T-helper 17 cell (primary cell): ENCODE measurements around the gene CETN2. TPM values are rescaled to one million over a fixed set of nuclear protein-coding genes. Genes with fewer than 3 reads are reported as not detected.
"Not testable (repeated sequence)": the region's sequence is repeated elsewhere in the genome, so short reads cannot be mapped to it uniquely, and the experiment has no call there.

Experiments
- ATAC-seq: fragments of 150-1000 bp; cut with Tn5 transposase; 2 replicates; pipeline ENCODE4 v1.10.0; 2021; ENCODE audit warnings: mild to moderate bottlenecking, moderate library complexity
- DNase-seq, 3 donors: peaks; one replicate each; pipeline versions ENCODE4 v3.0.0 to v3.0.0-alpha.2; 2020 to 2021
- H3K9me3 ChIP-seq: one replicate; pipeline ENCODE4 v1.7.0; 2013; ENCODE audit warnings: low read length, mild to moderate bottlenecking; ENCODE audit not compliant: control insufficient read depth, poor library complexity, severe bottlenecking
- H3K27ac Mint-ChIP-seq: one replicate; pipeline ENCODE4 v1.8.0; 2022; ENCODE audit warnings: mild to moderate bottlenecking, moderate library complexity, mixed read lengths
- H3K27me3 Mint-ChIP-seq: one replicate; pipeline ENCODE4 v1.8.0; 2022; ENCODE audit warnings: mixed read lengths
- H3K36me3 Mint-ChIP-seq: one replicate; pipeline ENCODE4 v1.8.0; 2022; ENCODE audit warnings: low read depth, mixed read lengths
- H3K4me1 Mint-ChIP-seq: one replicate; pipeline ENCODE4 v1.8.0; 2022; ENCODE audit warnings: mild to moderate bottlenecking, mixed read lengths
- H3K4me3 Mint-ChIP-seq: one replicate; pipeline ENCODE4 v1.8.0; 2022; ENCODE audit warnings: mild to moderate bottlenecking, moderate library complexity, mixed read lengths
- total RNA-seq, 4 donors: library from RNA in 2 of 4; stranded (reverse) in 2 of 4; gene quantifications; one replicate each; pipeline ENCODE4 v1.2.3 and lab custom pipeline; 2022 to 2026

CETN2 gene
- total RNA-seq, 2 donors from 2014 or later = 7.5 to 9.4 TPM

DNA sequence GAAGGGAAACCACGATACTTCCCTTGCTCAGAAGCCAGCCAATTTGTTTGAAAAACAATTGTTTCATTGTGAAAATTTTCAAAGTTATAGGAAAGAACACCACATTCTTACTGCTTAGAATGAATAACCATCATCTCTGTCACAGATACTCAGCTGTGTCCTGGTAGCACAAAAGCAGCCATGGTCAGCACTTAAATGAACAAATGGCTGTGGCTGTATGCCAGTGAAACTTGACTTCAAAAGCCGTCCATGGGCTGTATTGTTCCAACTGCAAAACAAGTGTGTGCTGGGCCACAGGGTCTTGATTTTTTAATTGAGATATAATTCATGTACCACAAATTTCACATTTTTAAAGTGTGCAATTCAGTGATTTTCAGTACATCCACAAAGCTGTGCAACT is 19.9 kb upstream of the CETN2 start:
- Mint-ChIP-seq H3K4me3 (no peak overlapping the region), H3K36me3 (peaks cover 8% of the 10 kb centered on the region), H3K4me1 (peaks cover 10% of the 10 kb centered on the region), H3K27me3 (no peaks in the 10 kb centered on the region), H3K27ac (no peak overlapping the region)
- DNase-seq (no peak), ATAC-seq (no peak)
- no peaks in the 10 kb centered on the region for H3K9me3 ChIP-seq

DNA sequence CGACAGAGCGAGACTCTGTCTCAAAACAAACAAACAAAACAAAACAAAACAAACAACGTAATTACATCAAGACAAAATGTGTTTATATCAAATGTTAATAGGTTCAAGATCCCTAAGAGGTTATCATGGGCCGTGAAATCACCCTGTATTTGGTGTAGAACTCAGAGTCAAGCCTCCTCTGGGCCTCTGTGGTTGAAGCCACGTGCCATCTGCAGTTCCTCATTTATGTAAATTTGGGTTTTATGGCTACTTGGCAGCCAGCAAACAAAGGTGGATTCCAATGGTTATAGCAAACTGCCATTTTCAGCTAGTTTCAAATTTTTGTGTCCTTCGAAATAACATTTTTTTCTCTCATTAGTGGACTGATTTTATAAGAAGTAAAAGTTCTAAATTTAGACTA is 16.7 kb upstream of the CETN2 start:
- H3K4me3 Mint-ChIP-seq = no peak overlapping the region
- no peak for ATAC-seq
- peaks cover 6% of the 10 kb centered on the region for H3K36me3 Mint-ChIP-seq
- H3K4me1 Mint-ChIP-seq = peaks cover 7% of the 10 kb centered on the region
- H3K9me3 ChIP-seq = no peaks in the 10 kb centered on the region
- no peak overlapping the region for H3K27ac Mint-ChIP-seq
- no peak for DNase-seq
- H3K27me3 Mint-ChIP-seq = no peaks in the 10 kb centered on the region

DNA sequence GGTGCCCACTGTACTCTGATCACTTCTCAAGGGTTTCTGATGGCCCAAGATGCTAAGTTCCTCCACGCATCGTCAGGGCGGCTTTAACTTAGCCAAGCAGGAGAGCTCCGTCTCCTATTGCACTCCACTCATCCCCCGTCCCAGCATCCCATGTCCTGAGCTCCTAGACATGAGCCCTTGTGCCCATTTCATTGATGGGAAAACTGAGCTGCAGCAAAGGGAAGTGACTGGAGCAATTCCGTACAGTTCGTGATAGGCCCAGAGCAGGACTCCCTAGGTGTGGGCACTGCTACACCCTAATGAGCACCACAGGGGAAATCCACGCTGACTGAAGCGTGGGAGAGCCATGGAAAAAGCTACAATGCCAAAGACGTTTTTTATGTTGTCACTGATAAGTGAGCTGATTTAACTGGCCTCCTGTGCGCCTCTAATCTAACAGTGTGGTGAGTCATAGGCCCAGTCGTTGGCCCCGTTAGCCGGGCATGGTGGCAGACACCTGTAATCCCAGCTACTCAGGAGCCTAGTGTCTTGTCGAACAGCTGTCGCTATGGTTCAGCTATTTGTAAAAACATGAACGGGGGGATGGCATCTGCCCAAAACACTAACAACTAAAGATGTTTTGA is 15.2 kb upstream of the CETN2 start:
- ATAC-seq (no peak), DNase-seq (no peak)
- Mint-ChIP-seq H3K4me1 (peaks cover 4% of the 10 kb centered on the region), H3K27me3 (no peaks in the 10 kb centered on the region), H3K4me3 (no peak overlapping the region), H3K36me3 (peaks cover 2% of the 10 kb centered on the region), H3K27ac (no peak overlapping the region)
- H3K9me3 ChIP-seq = no peaks in the 10 kb centered on the region

DNA sequence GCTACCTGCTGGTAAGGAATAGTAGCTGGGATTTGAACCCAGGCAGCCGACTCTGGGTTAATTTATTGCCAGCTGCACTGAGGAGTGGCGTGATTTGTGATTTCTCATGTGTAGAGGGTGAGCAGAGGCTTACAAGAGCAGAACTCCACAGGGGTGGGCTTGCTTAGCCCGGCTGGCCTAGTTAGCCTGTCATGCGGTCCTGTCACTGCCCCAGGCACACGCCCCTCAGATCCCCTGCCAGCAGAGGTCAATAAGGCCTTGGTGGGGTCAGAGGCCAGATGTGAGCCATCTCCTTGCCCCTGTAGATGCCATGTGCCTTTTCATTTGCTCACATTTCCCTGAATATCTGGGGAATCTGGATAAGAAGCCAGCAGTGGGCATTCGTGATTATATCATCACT is 13.7 kb upstream of the CETN2 start:
- no peaks in the 10 kb centered on the region for H3K9me3 ChIP-seq
- no peak for DNase-seq
- Mint-ChIP-seq H3K27ac (no peak overlapping the region), H3K27me3 (no peaks in the 10 kb centered on the region), H3K4me1 (peaks cover 8% of the 10 kb centered on the region), H3K4me3 (no peak overlapping the region), H3K36me3 (peaks cover 5% of the 10 kb centered on the region)
- ATAC-seq = no peak

DNA sequence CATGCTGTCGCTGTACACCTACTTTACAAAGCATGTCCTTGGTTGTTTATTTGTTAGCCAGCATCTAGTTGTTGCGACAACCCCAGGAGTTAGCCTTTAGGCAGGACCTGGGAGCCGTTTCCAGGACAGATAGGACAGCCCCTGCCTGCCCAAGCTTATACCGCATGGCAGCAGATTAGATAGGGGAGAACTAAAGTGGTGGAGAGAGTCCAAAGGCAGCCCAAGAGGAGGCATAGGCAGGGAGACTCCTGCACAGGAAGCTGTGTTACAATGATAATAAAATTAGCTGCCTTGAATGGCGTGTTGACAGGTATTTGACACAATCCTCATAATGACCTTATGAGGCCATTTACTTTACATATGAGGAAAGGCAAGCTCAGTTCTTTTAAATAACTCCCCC is 13.3 kb upstream of the CETN2 start:
- DNase-seq (no peak), ATAC-seq (no peak)
- H3K27me3 Mint-ChIP-seq = no peaks in the 10 kb centered on the region
- no peaks in the 10 kb centered on the region for H3K9me3 ChIP-seq
- H3K4me3 Mint-ChIP-seq = no peak overlapping the region
- no peak overlapping the region for H3K27ac Mint-ChIP-seq
- peaks cover 5% of the 10 kb centered on the region for H3K36me3 Mint-ChIP-seq
- H3K4me1 Mint-ChIP-seq = peaks cover 7% of the 10 kb centered on the region

DNA sequence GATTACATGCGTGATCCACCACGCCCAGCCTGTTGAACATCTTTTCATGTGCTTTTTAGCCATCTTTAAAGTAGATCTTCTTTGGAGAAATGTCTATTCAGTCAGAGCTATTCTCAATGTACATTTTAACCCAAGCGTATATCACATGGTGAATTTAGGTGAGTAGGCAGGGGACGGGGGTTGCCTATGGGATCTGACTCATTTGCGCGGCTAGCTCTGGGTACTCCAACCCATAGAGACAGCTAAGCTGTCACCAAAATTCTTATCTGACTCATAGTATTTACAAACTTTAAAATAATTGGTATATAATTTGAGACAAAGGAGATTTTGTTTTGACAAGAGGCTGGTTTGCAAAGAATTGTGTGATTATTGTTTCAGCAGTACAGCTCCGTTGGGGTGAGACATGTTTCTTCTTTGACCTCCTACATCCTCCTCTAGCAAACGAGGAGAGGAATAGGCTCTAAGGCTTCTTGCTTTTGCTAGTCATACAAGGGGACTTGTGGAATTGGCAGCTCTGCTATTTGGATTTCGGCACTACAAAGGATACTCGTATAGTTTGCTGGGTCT is 12.3 kb upstream of the CETN2 start:
- Mint-ChIP-seq H3K27me3 (no peaks in the 10 kb centered on the region), H3K4me1 (peaks cover 10% of the 10 kb centered on the region)

DNA sequence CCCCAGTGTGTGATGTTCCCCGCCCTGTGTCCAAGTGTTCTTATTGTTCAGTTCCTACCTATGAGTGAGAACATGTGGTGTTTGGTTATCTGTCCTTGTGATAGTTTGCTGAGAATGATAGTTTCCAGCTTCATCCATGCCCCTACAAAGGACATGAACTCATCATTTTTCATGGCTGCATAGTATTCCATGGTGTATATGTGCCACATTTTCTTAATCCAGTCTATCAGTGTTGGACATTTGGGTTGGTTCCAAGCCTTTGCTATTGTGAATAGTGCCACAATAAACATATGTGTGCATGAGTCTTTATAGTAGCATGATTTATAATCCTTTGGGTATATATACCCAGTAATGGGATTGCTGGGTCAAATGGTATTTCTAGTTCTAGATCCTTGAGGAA is 4.9 kb upstream of the CETN2 start:
- not testable (repeated sequence) for DNase-seq, H3K4me3 Mint-ChIP-seq, H3K27me3 Mint-ChIP-seq, H3K9me3 ChIP-seq, H3K27ac Mint-ChIP-seq, ATAC-seq, H3K36me3 Mint-ChIP-seq
- H3K4me1 Mint-ChIP-seq = peaks cover 21% of the 10 kb centered on the region

More for the DNA sequence above, 12.3 kb upstream of the CETN2 start:
- Mint-ChIP-seq H3K27ac (no peak overlapping the region), H3K36me3 (peaks cover 3% of the 10 kb centered on the region), H3K4me3 (no peak overlapping the region)
- ATAC-seq = no peak
- H3K9me3 ChIP-seq = no peaks in the 10 kb centered on the region
- DNase-seq = no peak

DNA sequence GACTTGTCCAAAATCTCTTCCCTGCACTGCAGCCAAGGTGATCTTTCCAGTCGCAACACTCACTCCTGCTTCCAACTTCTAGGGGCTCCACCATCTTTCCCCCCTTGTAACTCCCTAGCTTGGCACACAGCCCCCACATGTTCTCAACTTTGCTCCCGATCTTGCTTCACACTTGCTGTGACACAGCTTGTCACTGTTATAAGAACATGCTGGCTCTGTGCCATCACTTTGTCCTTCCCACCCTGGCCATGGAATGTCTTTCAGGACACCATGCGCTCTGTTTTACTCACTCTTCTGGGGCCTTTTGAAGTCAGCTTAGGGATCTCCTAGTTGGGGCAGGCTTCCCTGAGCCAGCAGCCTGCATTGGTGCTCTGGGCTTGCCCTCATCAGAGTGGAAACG is 2.8 kb upstream of the CETN2 start:
- peaks cover 15% of the 10 kb centered on the region for H3K4me1 Mint-ChIP-seq
- H3K9me3 ChIP-seq = no peaks in the 10 kb centered on the region
- peak overlapping the region; percentile 66 for H3K27ac Mint-ChIP-seq
- H3K4me3 Mint-ChIP-seq = no peak overlapping the region
- no peaks in the 10 kb centered on the region for H3K27me3 Mint-ChIP-seq
- ATAC-seq (no peak), DNase-seq (no peak)
- H3K36me3 Mint-ChIP-seq = peaks cover 2% of the 10 kb centered on the region

DNA sequence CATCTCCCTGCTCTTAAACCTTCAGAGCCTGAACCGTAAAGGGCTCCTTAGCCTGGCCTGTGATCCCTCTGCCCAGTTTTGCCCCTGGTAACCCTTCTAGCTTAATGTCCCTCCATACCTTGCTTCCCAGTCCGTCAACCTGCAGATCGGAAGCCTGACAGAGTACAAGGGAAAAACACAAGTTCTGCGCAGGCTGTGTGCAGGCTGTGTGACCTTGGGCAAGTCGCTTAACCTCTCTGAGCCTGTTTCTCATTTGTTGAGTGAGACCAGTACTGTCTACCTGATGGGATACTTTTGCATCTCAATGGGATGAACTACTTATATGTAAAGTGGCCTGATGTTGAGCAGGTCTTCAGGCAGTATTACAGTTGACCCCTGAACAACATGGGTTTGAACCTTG is 2.0 kb upstream of the CETN2 start:
- Mint-ChIP-seq H3K4me1 (peaks cover 11% of the 10 kb centered on the region), H3K4me3 (no peak overlapping the region), H3K27me3 (no peaks in the 10 kb centered on the region), H3K27ac (peak overlapping the region; percentile 95), H3K36me3 (peaks cover 2% of the 10 kb centered on the region)
- DNase-seq = no peak
- H3K9me3 ChIP-seq = no peaks in the 10 kb centered on the region
- no peak for ATAC-seq

DNA sequence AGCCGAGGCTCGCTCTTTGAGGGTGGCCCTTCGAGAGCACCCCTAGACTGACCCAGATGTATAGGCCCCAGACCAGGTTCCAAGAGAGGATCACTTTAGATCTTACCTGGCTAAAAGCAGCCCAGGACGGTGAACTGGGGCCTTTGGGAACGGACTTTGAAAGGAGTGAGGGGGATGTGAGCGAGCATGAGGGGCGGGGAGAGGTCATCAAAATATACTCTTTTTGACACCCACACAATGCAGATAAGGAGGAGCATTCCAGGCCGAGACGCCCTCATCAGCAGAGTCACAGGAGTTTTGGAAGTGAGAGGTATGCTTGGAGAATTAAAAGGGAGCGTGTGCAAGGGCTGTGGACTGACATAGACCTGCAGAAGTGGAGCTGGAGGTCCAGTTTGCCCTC is 834 bp upstream of the CETN2 start:
- peak overlapping the region; percentile 94 for H3K4me3 Mint-ChIP-seq
- H3K4me1 Mint-ChIP-seq = peaks cover 11% of the 10 kb centered on the region
- H3K27ac Mint-ChIP-seq = peak overlapping the region; percentile 95
- no peaks in the 10 kb centered on the region for H3K27me3 Mint-ChIP-seq
- no peaks in the 10 kb centered on the region for H3K9me3 ChIP-seq
- DNase-seq = no peak
- H3K36me3 Mint-ChIP-seq = peaks cover 2% of the 10 kb centered on the region
- no peak for ATAC-seq

DNA sequence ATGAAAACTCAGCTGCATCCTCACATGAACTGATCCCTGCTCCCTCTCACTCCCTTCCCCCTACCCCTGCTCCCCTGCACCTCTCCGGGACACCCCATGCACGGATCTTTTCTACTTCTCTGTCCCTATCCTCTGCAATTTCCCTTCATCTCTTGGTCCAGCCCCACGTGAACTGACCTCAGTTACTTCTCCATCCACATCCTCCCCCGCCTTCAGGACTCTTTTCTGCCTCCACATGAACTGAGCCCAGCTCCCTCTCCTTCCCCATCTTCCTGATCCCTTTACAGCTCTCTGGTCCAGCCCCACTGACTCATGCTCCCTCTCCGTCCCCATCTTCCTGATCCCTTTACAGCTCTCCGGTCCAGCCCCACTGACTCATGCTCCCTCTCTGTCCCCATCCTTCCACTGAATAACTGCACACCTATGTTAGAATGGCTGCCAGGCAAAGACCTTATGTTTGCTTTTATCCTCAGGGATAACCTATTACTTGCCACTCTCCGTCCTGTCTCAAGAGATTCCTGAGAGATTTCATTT is 5.6 kb downstream of the CETN2 start:
- Mint-ChIP-seq H3K36me3 (peaks cover 2% of the 10 kb centered on the region), H3K4me1 (no peaks in the 10 kb centered on the region), H3K27ac (no peak overlapping the region), H3K4me3 (no peak overlapping the region), H3K27me3 (peaks cover 11% of the 10 kb centered on the region)
- no peaks in the 10 kb centered on the region for H3K9me3 ChIP-seq
- ATAC-seq (no peak), DNase-seq (no peak)

DNA sequence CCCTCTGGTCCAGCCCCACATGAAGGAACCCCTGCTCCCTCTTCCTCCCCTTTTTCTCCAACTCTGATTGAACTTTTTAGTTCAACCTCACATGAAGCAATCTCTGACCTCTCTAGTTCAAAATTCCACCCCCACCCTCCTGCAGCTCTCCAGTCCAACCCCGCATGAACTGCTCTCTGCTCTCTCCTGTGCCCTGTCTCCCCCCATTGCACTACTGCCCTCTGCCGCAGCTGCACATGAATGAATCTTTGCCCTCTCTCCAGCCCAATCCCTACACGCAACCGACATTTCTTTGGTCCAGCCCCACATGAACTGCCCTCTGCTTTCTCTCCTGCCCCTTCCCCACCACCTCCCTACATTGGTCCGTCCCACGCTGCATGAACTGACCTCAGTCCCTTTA is 6.9 kb downstream of the CETN2 start:
- no peak overlapping the region for H3K27ac Mint-ChIP-seq
- H3K4me1 Mint-ChIP-seq = no peaks in the 10 kb centered on the region
- H3K4me3 Mint-ChIP-seq = no peak overlapping the region
- DNase-seq (no peak), ATAC-seq (no peak)
- H3K36me3 Mint-ChIP-seq = peaks cover 2% of the 10 kb centered on the region
- H3K27me3 Mint-ChIP-seq = peaks cover 11% of the 10 kb centered on the region
- no peaks in the 10 kb centered on the region for H3K9me3 ChIP-seq

DNA sequence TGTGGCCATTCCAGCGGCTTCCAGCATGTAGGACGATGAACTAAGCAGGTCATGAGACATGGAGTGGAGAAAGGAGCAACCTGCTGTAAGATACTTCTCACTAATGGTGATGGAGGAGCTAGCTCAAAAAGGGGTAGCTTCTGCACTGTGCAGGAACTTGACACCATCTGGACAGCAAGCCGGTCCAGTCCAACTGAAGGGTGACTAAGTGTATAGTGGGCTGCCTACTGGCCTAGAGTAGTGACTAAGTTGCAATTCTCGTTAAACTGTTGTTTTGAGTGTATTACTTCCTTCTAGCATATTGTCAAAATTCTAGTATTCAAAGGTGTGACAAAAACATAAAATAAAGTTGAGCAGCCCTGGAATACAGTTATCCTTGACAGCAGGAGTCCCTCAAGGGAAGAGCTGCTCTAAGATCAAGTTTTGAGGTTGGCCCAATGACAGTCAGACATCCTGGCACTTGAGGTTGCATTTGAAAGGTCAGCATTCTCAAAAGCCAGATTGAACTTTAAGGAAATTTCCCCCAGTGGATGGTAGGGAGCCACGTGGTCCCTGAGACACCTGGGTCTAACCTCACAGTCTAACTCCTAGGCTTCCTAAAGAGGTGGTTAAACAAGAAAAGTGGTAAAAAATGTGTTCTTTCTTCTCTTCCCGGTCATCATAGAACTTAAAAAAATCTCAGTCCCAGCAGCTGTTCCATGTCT is 8.0 kb downstream of the CETN2 start:
- no peak for ATAC-seq
- peaks cover 11% of the 10 kb centered on the region for H3K27me3 Mint-ChIP-seq
- DNase-seq = no peak
- no peaks in the 10 kb centered on the region for H3K4me1 Mint-ChIP-seq
- H3K4me3 Mint-ChIP-seq = no peak overlapping the region
- H3K9me3 ChIP-seq = no peaks in the 10 kb centered on the region
- H3K27ac Mint-ChIP-seq = no peak overlapping the region
- peaks cover 2% of the 10 kb centered on the region for H3K36me3 Mint-ChIP-seq
